ENCODE data around the gene MEG3. TPM values are rescaled to one million over a fixed set of nuclear protein-coding genes. Genes with fewer than 3 reads are reported as not detected.

Gene MEG3
- total RNA-seq, 2 experiments from 2014 or later: not detected

Small RNAs within 50 kb of the gene (microRNA-seq; reads per million reads assigned to microRNA genes)
- gene MIR127 (ENCODE audit: borderline microRNAs expressed, borderline replicate concordance) (45.0 reads per million, percentile 49 among the genes with 10 or more reads in this experiment), gene MIR136 (ENCODE audit: borderline microRNAs expressed, borderline replicate concordance) (not detected), gene MIR2392 (ENCODE audit: borderline microRNAs expressed, borderline replicate concordance) (not detected), gene MIR337 (ENCODE audit: borderline microRNAs expressed, borderline replicate concordance) (not detected), gene MIR431 (ENCODE audit: borderline microRNAs expressed, borderline replicate concordance) (19.2 reads per million, percentile 33 among the genes with 10 or more reads in this experiment), gene MIR432 (ENCODE audit: borderline microRNAs expressed, borderline replicate concordance) (not detected), gene MIR433 (ENCODE audit: borderline microRNAs expressed, borderline replicate concordance) (37.3 reads per million, percentile 46 among the genes with 10 or more reads in this experiment), gene MIR493 (ENCODE audit: borderline microRNAs expressed, borderline replicate concordance) (not detected), gene MIR665 (ENCODE audit: borderline microRNAs expressed, borderline replicate concordance) (not detected)

Other genes with a start within 250 kb of the MEG3 start
- 1 to 10 TPM; 5.0 to 5.6 TPM for gene BEGAIN, start 238.7 kb upstream of the MEG3 start, total RNA-seq
- gene DLK1, start 99.2 kb upstream of the MEG3 start, total RNA-seq: not detected
- not detected for gene RTL1, start 77.6 kb downstream of the MEG3 start, total RNA-seq

Data from activated naive CD4-positive, alpha-beta T cell treated with anti-CD3 and anti-CD28 coated beads for 36 hours (primary cell).